Ascending aorta (tissue), 2 donors: Measurements from ENCODE around the gene CDKL1. TPM values are rescaled to one million over a fixed set of nuclear protein-coding genes. Genes with fewer than 3 reads are reported as not detected.

Experiments
- DNase-seq, 2 donors: peaks; one replicate each; pipeline ENCODE4 v3.0.0-alpha.2; 2019; ENCODE audit warnings: low spot score in 2 of 2
- H3K27ac ChIP-seq, 2 donors: fragments of 200-600 bp; sonication (generic); one replicate each; pipeline ENCODE4 v1.5.1; 2016 to 2017; ENCODE audit warnings: mild to moderate bottlenecking in 1 of 2
- H3K27me3 ChIP-seq: fragments of 200-600 bp; sonication (generic); one replicate; pipeline ENCODE4 v1.5.1; 2017
- H3K36me3 ChIP-seq, 2 donors: fragments of 200-600 bp; sonication (generic); one replicate each; pipeline ENCODE4 v1.5.1; 2016
- H3K4me1 ChIP-seq, 2 donors: fragments of 200-600 bp; sonication (generic); one replicate each; pipeline ENCODE4 v1.5.1; 2016 to 2017; ENCODE audit warnings: mild to moderate bottlenecking in 1 of 2
- H3K4me3 ChIP-seq, 2 donors: fragments of 200-600 bp; sonication (generic); one replicate each; pipeline ENCODE4 v1.5.1; 2016 to 2017; ENCODE audit warnings: mild to moderate bottlenecking in 1 of 2
- H3K9me3 ChIP-seq, 2 donors: fragments of 200-600 bp; sonication (generic); one replicate each; pipeline ENCODE4 v1.5.1; 2016
- CTCF ChIP-seq, 3 experiments: fragments of 200-600 bp in 2 of 3; fragments of 450-650 bp in 1 of 3; sonication (generic) in 2 of 3; IDR thresholded peaks; one replicate each; pipeline ENCODE4 v1.5.1; 2016 to 2019; ENCODE audit warnings: antibody characterized with exemption in 3 of 3, mild to moderate bottlenecking in 1 of 3, moderate library complexity in 1 of 3
- intact Hi-C: fragments of 100-400 bp; cut with DNase I; formaldehyde crosslinking; loops from one replicate; pipeline ENCODE4 v1.15.1; 2023
- total RNA-seq: library from RNA; depleted of rRNA; stranded (reverse); fragments of >200 nt; gene quantifications from one replicate; pipeline ENCODE4 v1.1.0, GENCODE V29; 2016

Gene CDKL1
- total RNA-seq, 1 donor from 2014 or later, result 0.85 TPM

GRCh38 chr14:50311972-50312733 lies 84.5 kb downstream of the CDKL1 start, which contains the start of the genes DMAC2L and L2HGDH:
Gene DMAC2L, plus strand, starts transcription at chr14:50312324. Its CDS starts 9,164 bp downstream, at chr14:50321488.
Gene L2HGDH, minus strand, starts transcription at chr14:50312229. Its CDS starts 79 bp downstream, at chr14:50312150.
- H3K27me3 ChIP-seq, result no peaks in the 10 kb centered on the region
- H3K9me3 ChIP-seq, result no peaks in the 10 kb centered on the region
- peak within 1 kb of the TSS; percentile 67 to 90 for H3K4me3 ChIP-seq
- no peaks in the 10 kb centered on the region for H3K36me3 ChIP-seq
- DNase-seq, result peak; percentile 71 to 95
- intact Hi-C loops, result loop anchor here (1.0 to 10.0 kb wide), 5 partner anchors 9 to 447 kb away; partner anchors contain the start of genes MAP4K5, SAV1 and SOS2
- no peak for TF ChIP-seq CTCF (IDR thresholded peaks at IDR 0.05)
- H3K27ac ChIP-seq, result peak within 1 kb of the TSS; percentile 89 to 92
- H3K4me1 ChIP-seq, result peaks cover 0 to 8% of the 10 kb centered on the region in 2 donors

GRCh38 chr14:50311337-50311971 lies 85.2 kb downstream of the CDKL1 start:
- peak; percentile 26 to 55 (median 42) for TF ChIP-seq CTCF (IDR thresholded peaks at IDR 0.05)
- Histone ChIP-seq H3K4me1 (peaks cover 0 to 8% of the 10 kb centered on the region in 2 donors), H3K9me3 (no peaks in the 10 kb centered on the region), H3K27me3 (no peaks in the 10 kb centered on the region), H3K4me3 (peak overlapping the region; percentile 67 to 90), H3K36me3 (no peaks in the 10 kb centered on the region), H3K27ac (peak overlapping the region; percentile 89 to 92)
- intact Hi-C loops, result loop anchor here (10.0 kb wide), 2 partner anchors 353 to 447 kb away; partner anchors contain the start of gene SAV1
- DNase-seq, result no peak

- Histone ChIP-seq H3K27ac (no peak overlapping the region), H3K27me3 (no peaks in the 10 kb centered on the region), H3K4me3 (no peak overlapping the region), H3K9me3 (no peaks in the 10 kb centered on the region), H3K4me1 (peaks cover 0 to 8% of the 10 kb centered on the region in 2 donors), H3K36me3 (no peaks in the 10 kb centered on the region)
- no peak for TF ChIP-seq CTCF (IDR thresholded peaks at IDR 0.05)
- DNase-seq, result no peak
- intact Hi-C loops, result loop anchor here (10.0 kb wide), 2 partner anchors 354 to 446 kb away; partner anchors contain the start of gene SAV1
Measured at GRCh38 chr14:50310445-50310844, 86.2 kb downstream of the CDKL1 start.

- H3K4me1 ChIP-seq, result peaks cover 0 to 8% of the 10 kb centered on the region in 2 donors
- no peak overlapping the region for H3K4me3 ChIP-seq
- H3K27me3 ChIP-seq, result no peaks in the 10 kb centered on the region
- no peaks in the 10 kb centered on the region for H3K36me3 ChIP-seq
- TF ChIP-seq CTCF (IDR thresholded peaks at IDR 0.05), result no peak
- DNase-seq, result no peak
- no peaks in the 10 kb centered on the region for H3K9me3 ChIP-seq
- intact Hi-C loops, result no loop called here
- no peak overlapping the region for H3K27ac ChIP-seq
Measured at GRCh38 chr14:50308363-50308915, 88.2 kb downstream of the CDKL1 start.

- H3K4me3 ChIP-seq, result no peak overlapping the region
- no peak for DNase-seq
- H3K27ac ChIP-seq, result no peak overlapping the region
- H3K9me3 ChIP-seq, result no peaks in the 10 kb centered on the region
- H3K27me3 ChIP-seq, result no peaks in the 10 kb centered on the region
- no peaks in the 10 kb centered on the region for H3K4me1 ChIP-seq
- no peak for TF ChIP-seq CTCF (IDR thresholded peaks at IDR 0.05)
- intact Hi-C loops, result no loop called here
- no peaks in the 10 kb centered on the region for H3K36me3 ChIP-seq
Measured at GRCh38 chr14:50303744-50304471, 92.8 kb downstream of the CDKL1 start.
